ENCODE measurements around the gene SEC22A. TPM values are rescaled to one million over a fixed set of nuclear protein-coding genes. Genes with fewer than 3 reads are reported as not detected.

SEC22A gene
- total and polyA plus RNA-seq, 2 donors (not counting 1 experiment from before 2014, with no cell fraction given), result 15.6 to 19.3 TPM

GRCh38 chr3:123262868-123263267 is 61.1 kb downstream of the SEC22A start:
- Mint-ChIP-seq H3K27ac (no peak overlapping the region), H3K4me3 (no peak overlapping the region), H3K27me3 (no peaks in the 10 kb centered on the region), H3K4me1 (peaks cover 3% of the 10 kb centered on the region), H3K9me3 (ENCODE audit: insufficient read depth) (no peaks in the 10 kb centered on the region)
- WGBS (ENCODE audit: insufficient coverage), result 100% methylated on average over 1 of the region's 5 CpGs
- DNase-seq, result no peak
- no peak overlapping the region for H3K27ac ChIP-seq (ENCODE audit: low read length in 2 of 2)
- ChIA-PET CTCF (no interaction called here), POLR2A (no interaction called here)
- no peak overlapping the region for H3K4me2 ChIP-seq (replicated peaks; ENCODE audit: low read depth, low read length, poor library complexity, severe bottlenecking)
- H3K27me3 ChIP-seq (replicated peaks in 1 of 4; ENCODE audit: control extremely low read depth in 1 of 4, control insufficient read depth in 3 of 4, insufficient read depth in 4 of 4, low read length in 3 of 4), result no peaks in the 10 kb centered on the region
- no peak for ATAC-seq (ENCODE audit: low read depth)
- H4K20me1 ChIP-seq (ENCODE audit: control insufficient read depth, insufficient read depth, low read length, poor library complexity, severe bottlenecking), result no peaks in the 10 kb centered on the region
- no peaks in the 10 kb centered on the region for H3K4me1 ChIP-seq (ENCODE audit: control insufficient read depth in 2 of 2, insufficient read depth in 2 of 2, low read length in 2 of 2)
- TF ChIP-seq CTCF (IDR thresholded peaks at IDR 0.05), result no peak
- no peak for TF ChIP-seq EZH2 (IDR thresholded peaks at IDR 0.05; ENCODE audit: borderline replicate concordance, insufficient read depth, low read depth, low read length, poor library complexity, severe bottlenecking)
- intact Hi-C loops (cut with micrococcal nuclease), result loop anchor here (10.0 kb wide), 1 partner anchor 238 kb away; the partner anchor contains the start of gene SEMA5B
- no peak overlapping the region for H2AFZ ChIP-seq (ENCODE audit: insufficient read depth, low read depth, low read length, poor library complexity, severe bottlenecking)
- no peaks in the 10 kb centered on the region for H3K9me3 ChIP-seq (ENCODE audit: control extremely low read depth in 1 of 3, control insufficient read depth in 2 of 3, insufficient read depth in 1 of 3, low read length in 2 of 3)
- H3K36me3 ChIP-seq (replicated peaks in 1 of 2; ENCODE audit: control extremely low read depth in 1 of 2, control insufficient read depth in 1 of 2, extremely low read depth in 1 of 2, insufficient read depth in 2 of 2, low read length in 1 of 2), result peaks cover 0 to 8% of the 10 kb centered on the region in 2 experiments
- no peak overlapping the region for H3K4me3 ChIP-seq (ENCODE audit: control extremely low read depth in 1 of 5, extremely low read depth in 1 of 5, insufficient read depth in 1 of 5, low read depth in 2 of 5, low read length in 4 of 5)
- H3K79me2 ChIP-seq (ENCODE audit: control insufficient read depth, insufficient read depth, low read length), result no peaks in the 10 kb centered on the region
- no peak overlapping the region for H3K9ac ChIP-seq (ENCODE audit: low read length)

- no peaks in the 10 kb centered on the region for H3K27me3 Mint-ChIP-seq
- no peak overlapping the region for H3K4me3 Mint-ChIP-seq
- TF ChIP-seq EZH2 (IDR thresholded peaks at IDR 0.05; ENCODE audit: borderline replicate concordance, insufficient read depth, low read depth, low read length, poor library complexity, severe bottlenecking) (no peak), CTCF (IDR thresholded peaks at IDR 0.05) (no peak)
- ATAC-seq (ENCODE audit: low read depth) (no peak), DNase-seq (no peak)
- ChIA-PET CTCF (no interaction called here), POLR2A (interaction anchor here (0.5 kb wide), 1 partner anchor 237 kb away, joined by 3 read pairs; the partner anchor contains the start of gene SEMA5B)
- Histone ChIP-seq H3K9me3 (ENCODE audit: control extremely low read depth in 1 of 3, control insufficient read depth in 2 of 3, insufficient read depth in 1 of 3, low read length in 2 of 3) (no peaks in the 10 kb centered on the region), H3K27ac (ENCODE audit: low read length in 2 of 2) (no peak overlapping the region), H3K4me1 (ENCODE audit: control insufficient read depth in 2 of 2, insufficient read depth in 2 of 2, low read length in 2 of 2) (no peaks in the 10 kb centered on the region), H3K79me2 (ENCODE audit: control insufficient read depth, insufficient read depth, low read length) (no peaks in the 10 kb centered on the region), H3K9ac (ENCODE audit: low read length) (no peak overlapping the region), H3K27me3 (replicated peaks in 1 of 4; ENCODE audit: control extremely low read depth in 1 of 4, control insufficient read depth in 3 of 4, insufficient read depth in 4 of 4, low read length in 3 of 4) (no peaks in the 10 kb centered on the region), H3K4me2 (replicated peaks; ENCODE audit: low read depth, low read length, poor library complexity, severe bottlenecking) (no peak overlapping the region), H3K4me3 (ENCODE audit: control extremely low read depth in 1 of 5, extremely low read depth in 1 of 5, insufficient read depth in 1 of 5, low read depth in 2 of 5, low read length in 4 of 5) (no peak overlapping the region), H2AFZ (ENCODE audit: insufficient read depth, low read depth, low read length, poor library complexity, severe bottlenecking) (no peak overlapping the region), H4K20me1 (ENCODE audit: control insufficient read depth, insufficient read depth, low read length, poor library complexity, severe bottlenecking) (no peaks in the 10 kb centered on the region), H3K36me3 (replicated peaks in 1 of 2; ENCODE audit: control extremely low read depth in 1 of 2, control insufficient read depth in 1 of 2, extremely low read depth in 1 of 2, insufficient read depth in 2 of 2, low read length in 1 of 2) (peaks cover 0 to 8% of the 10 kb centered on the region in 2 experiments)
- H3K4me1 Mint-ChIP-seq, result no peaks in the 10 kb centered on the region
- intact Hi-C loops (cut with micrococcal nuclease), result loop anchor here (10.0 kb wide), 1 partner anchor 239 kb away; the partner anchor contains the start of gene SEMA5B
- 100% methylated on average over 1 of the region's 2 CpGs for WGBS (ENCODE audit: insufficient coverage)
- H3K9me3 Mint-ChIP-seq (ENCODE audit: insufficient read depth), result no peaks in the 10 kb centered on the region
- H3K27ac Mint-ChIP-seq, result no peak overlapping the region
Measured at GRCh38 chr3:123263941-123264340, 62.2 kb downstream of the SEC22A start.

All from B cell (primary cell).